H1 (cell line): ENCODE measurements around the gene SLC35F3. TPM values are rescaled to one million over a fixed set of nuclear protein-coding genes. Genes with fewer than 3 reads are reported as not detected.

ENCODE experiments used
- CTCF ChIA-PET: fragments of 300-600 bp; sonication (Branson Sonifier 250); formaldehyde crosslinking; loops from one replicate; lab custom pipeline; 2021; ENCODE audit not compliant: partially characterized antibody; lab: Charles Lee
- POLR2A ChIA-PET: fragments of 300-600 bp; sonication (Branson Sonifier 250); formaldehyde crosslinking; loops from one replicate; lab custom pipeline; 2021; ENCODE audit warnings: inconsistent platforms; ENCODE audit not compliant: partially characterized antibody; lab: Charles Lee
- DNase-seq, 2 experiments: peaks; one replicate each; pipeline versions ENCODE4 v3.0.0 to v3.0.0-alpha.2; 2010 to 2022; ENCODE audit warnings: low spot score in 2 of 2, low read depth in 1 of 2, mixed read lengths in 1 of 2
- FAIRE-seq: peaks from 2 replicates; lab custom pipeline; 2011; peaks lifted over from hg19 to GRCh38; lab: Jason Lieb, UNC
- H2AFZ ChIP-seq: 2 replicates; pipeline ENCODE4 v1.8.1; 2012; ENCODE audit warnings: low read length, inconsistent platforms
- H2AK5ac ChIP-seq: 2 replicates; pipeline ENCODE4 v1.6.1; 2013; ENCODE audit warnings: low read depth, low read length
- H2BK120ac ChIP-seq: replicated peaks from 2 replicates; pipeline ENCODE3; 2013; ENCODE audit warnings: low read depth, low read length, inconsistent platforms
- H2BK12ac ChIP-seq: 2 replicates; pipeline ENCODE4 v1.6.1; 2013; ENCODE audit warnings: low read depth, low read length
- H2BK15ac ChIP-seq: 2 replicates; pipeline ENCODE4 v1.6.1; 2013; ENCODE audit warnings: low read length
- H2BK20ac ChIP-seq: 2 replicates; pipeline ENCODE4 v1.6.1; 2013; ENCODE audit warnings: low read length
- H2BK5ac ChIP-seq: 2 replicates; pipeline ENCODE4 v1.6.1; 2013; ENCODE audit warnings: low read depth, low read length
- H3K14ac ChIP-seq: 2 replicates; pipeline ENCODE4 v1.6.1; 2013; ENCODE audit warnings: inconsistent platforms; ENCODE audit not compliant: insufficient read length
- H3K18ac ChIP-seq: 2 replicates; pipeline ENCODE4 v1.6.1; 2013; ENCODE audit warnings: low read length; ENCODE audit errors: extremely low read depth
- H3K23ac ChIP-seq: 2 replicates; pipeline ENCODE4 v1.6.1; 2013; ENCODE audit warnings: inconsistent platforms; ENCODE audit not compliant: insufficient read length
- H3K23me2 ChIP-seq: 2 replicates; pipeline ENCODE4 v1.6.1; 2013; ENCODE audit warnings: low read depth, low read length
- H3K27ac ChIP-seq: 2 replicates; pipeline ENCODE4 v1.6.1; 2011; ENCODE audit warnings: low read depth, low read length, inconsistent platforms
- H3K27me3 ChIP-seq, 4 experiments: replicated peaks in 1 of 4; 1 replicate in 1 of 4; 2 replicates in 3 of 4; pipeline versions ENCODE4 v1.6.1 to v1.8.1; 2011 to 2013; ENCODE audit warnings: low read length in 3 of 4, mild to moderate bottlenecking in 3 of 4, inconsistent platforms in 2 of 4, mixed read lengths in 2 of 4, moderate library complexity in 1 of 4; ENCODE audit not compliant: control insufficient read depth in 3 of 4, insufficient read depth in 3 of 4; ENCODE audit errors: extremely low read depth in 1 of 4
- H3K36me3 ChIP-seq, 4 experiments: 2 replicates each; pipeline versions ENCODE4 v1.6.1 to v1.8.1; 2011 to 2013; ENCODE audit warnings: mild to moderate bottlenecking in 4 of 4, low read length in 3 of 4, moderate library complexity in 2 of 4, control low read depth in 1 of 4, inconsistent platforms in 1 of 4; ENCODE audit not compliant: insufficient read depth in 4 of 4, control insufficient read depth in 2 of 4
- H3K4ac ChIP-seq: replicated peaks from 2 replicates; pipeline ENCODE3; 2013; ENCODE audit warnings: low read length, low read depth, mixed read lengths, inconsistent platforms; ENCODE audit not compliant: insufficient read length
- H3K4me1 ChIP-seq, 4 experiments: replicated peaks in 1 of 4; 1 replicate in 1 of 4; 2 replicates in 3 of 4; pipeline versions ENCODE4 v1.6.1 to v1.8.1; 2011 to 2013; ENCODE audit warnings: low read length in 3 of 4, inconsistent platforms in 2 of 4, mixed read lengths in 1 of 4; ENCODE audit not compliant: insufficient read depth in 4 of 4, control insufficient read depth in 3 of 4
- H3K4me2 ChIP-seq, 2 experiments: 2 replicates each; pipeline versions ENCODE4 v1.6.1 to v1.8.1; 2011 to 2013; ENCODE audit warnings: low read depth in 2 of 2, low read length in 2 of 2, control low read depth in 1 of 2, inconsistent platforms in 1 of 2, mild to moderate bottlenecking in 1 of 2; ENCODE audit not compliant: insufficient read depth in 1 of 2
- H3K4me3 ChIP-seq, 4 experiments: fragments of 200-600, 300-600 bp in 1 of 4; sonication (generic), shearing (Covaris generic), sonication (Bioruptor Twin) in 1 of 4; 2 replicates each; pipeline versions ENCODE4 v1.5.1 to v1.8.1; 2011 to 2016; ENCODE audit warnings: low read length in 4 of 4, low read depth in 3 of 4, control low read depth in 2 of 4, inconsistent platforms in 2 of 4, mild to moderate bottlenecking in 2 of 4, mixed read lengths in 1 of 4, moderate library complexity in 1 of 4; ENCODE audit not compliant: insufficient read depth in 2 of 4; ENCODE audit errors: extremely low read depth in 1 of 4
- H3K56ac ChIP-seq: replicated peaks from 2 replicates; pipeline ENCODE3; 2013; ENCODE audit warnings: low read depth, mild to moderate bottlenecking, mixed read lengths, low read length, inconsistent platforms; ENCODE audit not compliant: insufficient read length
- H3K79me1 ChIP-seq: 2 replicates; pipeline ENCODE4 v1.6.1; 2013; ENCODE audit warnings: low read depth, low read length, control low read depth
- H3K79me2 ChIP-seq, 2 experiments: 2 replicates each; pipeline versions ENCODE4 v1.6.1 to v1.8.1; 2012 to 2013; ENCODE audit warnings: low read length in 2 of 2, mild to moderate bottlenecking in 2 of 2, inconsistent platforms in 1 of 2; ENCODE audit not compliant: insufficient read depth in 2 of 2, control insufficient read depth in 1 of 2
- H3K9ac ChIP-seq, 4 experiments: replicated peaks in 1 of 4; 1 replicate in 1 of 4; 2 replicates in 3 of 4; pipeline versions ENCODE4 v1.6.1 to v1.8.1; 2011 to 2013; ENCODE audit warnings: low read depth in 3 of 4, low read length in 3 of 4, control low read depth in 2 of 4, mild to moderate bottlenecking in 2 of 4, moderate library complexity in 2 of 4, inconsistent platforms in 1 of 4; ENCODE audit errors: extremely low read depth in 1 of 4
- H3K9me3 ChIP-seq, 2 experiments: 2 replicates each; pipeline versions ENCODE4 v1.6.1 to v1.8.1; 2012 to 2013; ENCODE audit warnings: mild to moderate bottlenecking in 2 of 2, moderate library complexity in 2 of 2, control low read depth in 1 of 2, inconsistent platforms in 1 of 2, low read depth in 1 of 2, low read length in 1 of 2, mixed read lengths in 1 of 2; ENCODE audit not compliant: insufficient read depth in 2 of 2
- H4K20me1 ChIP-seq, 2 experiments: replicated peaks in 1 of 2; 2 replicates each; pipeline versions ENCODE3 to v1.8.1; 2011 to 2013; ENCODE audit warnings: inconsistent platforms in 2 of 2, low read length in 2 of 2, mild to moderate bottlenecking in 1 of 2; ENCODE audit not compliant: insufficient read depth in 2 of 2, control insufficient read depth in 1 of 2
- H4K5ac ChIP-seq: 2 replicates; pipeline ENCODE4 v1.6.1; 2013; ENCODE audit warnings: low read length, low read depth, mixed read lengths, inconsistent platforms; ENCODE audit not compliant: insufficient read length
- H4K8ac ChIP-seq: 2 replicates; pipeline ENCODE4 v1.8.0; 2013; ENCODE audit warnings: mild to moderate bottlenecking, moderate library complexity, low read length, inconsistent platforms; ENCODE audit not compliant: insufficient read depth; ENCODE audit errors: extremely low read depth
- H4K91ac ChIP-seq: replicated peaks from 2 replicates; pipeline ENCODE3; 2013; ENCODE audit warnings: low read length, mixed read lengths, inconsistent platforms; ENCODE audit not compliant: insufficient read length
- HDAC2 ChIP-seq, 2 experiments: fragments of 300-600 bp in 1 of 2; sonication (generic) in 1 of 2; IDR thresholded peaks; 2 replicates each; pipeline ENCODE4 v1.6.1; 2011 to 2012; ENCODE audit warnings: low read depth in 2 of 2, low read length in 2 of 2, mild to moderate bottlenecking in 2 of 2, moderate library complexity in 2 of 2, borderline replicate concordance in 1 of 2, inconsistent platforms in 1 of 2
- JUND ChIP-seq: IDR thresholded peaks from 2 replicates; pipeline ENCODE4 v1.6.1; 2011; ENCODE audit warnings: mild to moderate bottlenecking, improper control_type of control experiment, low read length
- KDM1A ChIP-seq: fragments of 200-600, 300-600 bp; sonication (generic); IDR thresholded peaks from 2 replicates; pipeline ENCODE4 v1.7.1; 2016; ENCODE audit warnings: mild to moderate bottlenecking, low read length, borderline replicate concordance
- SRF ChIP-seq: IDR thresholded peaks from 2 replicates; pipeline ENCODE4 v1.6.1; 2011; ENCODE audit warnings: mild to moderate bottlenecking, low read depth, low read length, moderate library complexity
- SUZ12 ChIP-seq: fragments of 200-600 bp; sonication (generic); IDR thresholded peaks from 2 replicates; pipeline ENCODE4 v1.6.1; 2012; ENCODE audit warnings: mild to moderate bottlenecking, inconsistent platforms, low read length, moderate library complexity, mixed read lengths
- TBP ChIP-seq: IDR thresholded peaks from 2 replicates; pipeline ENCODE4 v1.6.1; 2011; ENCODE audit warnings: low read depth, low read length, improper control_type of control experiment
- YY1 ChIP-seq: IDR thresholded peaks from 2 replicates; pipeline ENCODE4 v1.6.1; 2011; ENCODE audit warnings: low read depth, mild to moderate bottlenecking, low read length
- ZNF274 ChIP-seq: IDR thresholded peaks from 2 replicates; pipeline ENCODE4 v1.7.0; 2012; ENCODE audit warnings: low read length, borderline replicate concordance; ENCODE audit errors: extremely low read depth
- WGBS, 2 experiments: shearing (Covaris generic) in 1 of 2; methylation state at CpG; one replicate each; pipeline versions ENCODE4 v1.1.6 to v1.1.7; 2013 to 2015; ENCODE audit warnings: low lambda C conversion rate in 2 of 2, mixed read lengths in 2 of 2, inconsistent platforms in 1 of 2, low coverage in 1 of 2, missing lambda C conversion rate in 1 of 2; ENCODE audit not compliant: insufficient replicate concordance in 2 of 2, insufficient coverage in 1 of 2, insufficient read length in 1 of 2; ENCODE audit errors: extremely low coverage in 1 of 2, missing lambda C conversion rate in 1 of 2; 5-methylcytosine and 5-hydroxymethylcytosine counted together
- polyA plus RNA-seq, 7 experiments: library from polyadenylated mRNA; depleted of rRNA in 3 of 7; stranded (reverse) in 5 of 7; unstranded in 2 of 7; fragments of >200 nt in 5 of 7; fragments of 200-250 nt in 2 of 7; gene quantifications; 1 replicate in 5 of 7; 2 replicates in 1 of 7; 4 replicates in 1 of 7; pipeline versions ENCODE4 v1.2.1 to v1.2.3, GENCODE V29; 2011 to 2013; ENCODE audit warnings: missing spikeins in 2 of 7, mixed read lengths in 2 of 7
- total RNA-seq: library from RNA; stranded (reverse); fragmentation: NEBNext Ultra II Directional; extraction: Animal tissue kit (Norgen Biotek cat#: 25700); gene quantifications from 2 replicates; pipeline ENCODE4 v1.2.1, GENCODE V29; 2021

Gene SLC35F3
- total and polyA plus RNA-seq, 2 of the 8 experiments (the other 6 are each of a cell fraction or from before 2014, with no cell fraction given): 0.78 to 1.2 TPM

- no peak overlapping the region for H3K14ac ChIP-seq
- H2BK20ac ChIP-seq: no peak overlapping the region
- H3K27me3 ChIP-seq: no peaks in the 10 kb centered on the region
- DNase-seq: no peak
- H3K23ac ChIP-seq: no peak overlapping the region
- H4K8ac ChIP-seq: no peak overlapping the region
- H3K79me1 ChIP-seq: no peaks in the 10 kb centered on the region
- H3K4me2 ChIP-seq: no peak overlapping the region
- no peak overlapping the region for H4K91ac ChIP-seq
- no peak for FAIRE-seq
- H2BK120ac ChIP-seq: no peak overlapping the region
- no peak overlapping the region for H2AFZ ChIP-seq
- H3K23me2 ChIP-seq: no peaks in the 10 kb centered on the region
- no peak overlapping the region for H2AK5ac ChIP-seq
- no peak overlapping the region for H2BK15ac ChIP-seq
- no peak overlapping the region for H2BK12ac ChIP-seq
- H2BK5ac ChIP-seq: no peak overlapping the region
- H3K9ac ChIP-seq: no peak overlapping the region
- no peak overlapping the region for H3K56ac ChIP-seq
- no peak overlapping the region for H3K4me3 ChIP-seq
- H3K18ac ChIP-seq: no peak overlapping the region
- ChIA-PET CTCF (no interaction called here), POLR2A (no interaction called here)
- WGBS, 2 experiments: 89% methylated on average over 1 of the region's 1 CpG; no CpG with 5 or more reads in 1 of the 2 experiments
- no peaks in the 10 kb centered on the region for H3K79me2 ChIP-seq
- TF ChIP-seq TBP (no peak), SUZ12 (no peak), YY1 (no peak), JUND (no peak), ZNF274 (no peak), KDM1A (no peak), SRF (no peak), HDAC2 (IDR thresholded peaks at IDR 0.05; ENCODE audit: borderline replicate concordance in 1 of 2, low read depth in 2 of 2, low read length in 2 of 2) (no peak)
- H3K9me3 ChIP-seq: peaks cover 12 to 17% of the 10 kb centered on the region in 2 experiments; a peak in 3 of 4 replicates
- H3K4ac ChIP-seq: no peak overlapping the region
- no peaks in the 10 kb centered on the region for H3K4me1 ChIP-seq
- no peak overlapping the region for H4K5ac ChIP-seq
- no peak overlapping the region for H3K27ac ChIP-seq
- no peaks in the 10 kb centered on the region for H4K20me1 ChIP-seq
- peaks cover 0 to 2% (median 0%) of the 10 kb centered on the region in 4 experiments; a peak in 1 of 8 replicates for H3K36me3 ChIP-seq
These were observed 38.6 kb upstream of the SLC35F3 start for GRCh38 chr1:233865902-233866301.
